ENCODE results near the gene KIAA1191. TPM values are rescaled to one million over a fixed set of nuclear protein-coding genes. Genes with fewer than 3 reads are reported as not detected.

Gene KIAA1191
- total and polyA plus RNA-seq, 2 of the 4 experiments (the other 2 are of a cell fraction), result 114 to 124 TPM

DNA sequence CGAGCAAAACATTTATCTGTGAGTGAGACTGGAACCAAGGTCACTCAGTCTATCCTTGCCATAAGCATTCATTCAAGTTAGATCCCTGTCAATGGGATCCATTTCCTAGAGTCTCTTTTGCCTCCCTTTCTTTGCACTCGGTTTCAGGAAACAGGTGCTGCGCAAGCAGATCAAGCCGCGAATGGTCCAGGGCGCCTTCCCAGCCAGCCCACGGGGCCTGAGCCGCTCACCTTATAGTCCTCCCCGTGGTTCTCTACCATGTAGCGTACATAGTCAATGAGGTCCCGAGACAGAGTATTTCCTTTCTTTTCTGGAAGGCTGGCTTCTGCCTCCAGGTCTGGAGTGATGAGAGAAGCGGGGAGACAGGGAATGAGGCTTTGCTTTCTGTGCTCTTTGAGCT lies 23.4 kb upstream of the KIAA1191 start:
- H3K36me3 ChIP-seq (ENCODE audit: control insufficient read depth, insufficient read depth, low read length), result peaks cover 38% of the 10 kb centered on the region
- H2BK5ac ChIP-seq (ENCODE audit: low read depth, low read length, poor library complexity, severe bottlenecking), result no peak overlapping the region
- H4K5ac ChIP-seq (ENCODE audit: low read depth, low read length), result no peak overlapping the region
- no peak overlapping the region for H2AFZ ChIP-seq (replicated peaks; ENCODE audit: low read length, poor library complexity)
- WGBS, 2 experiments (ENCODE audit: extremely low coverage in 2 of 2, insufficient read length in 1 of 2), result 96% methylated on average over 5 of the region's 12 CpGs; no CpG with 5 or more reads in 1 of the 2 experiments
- H2BK20ac ChIP-seq (ENCODE audit: low read depth, low read length), result no peak overlapping the region
- no peak overlapping the region for H3K4me3 ChIP-seq (ENCODE audit: insufficient read depth, low read depth, low read length)
- no peak overlapping the region for H4K8ac ChIP-seq (ENCODE audit: low read depth in 2 of 2, low read length in 2 of 2)
- no peak overlapping the region for H3K4ac ChIP-seq (ENCODE audit: low read depth, low read length)
- no peak overlapping the region for H3K27ac ChIP-seq (ENCODE audit: insufficient read depth, low read length)
- TF ChIP-seq MAFK (IDR thresholded peaks at IDR 0.05; ENCODE audit: low read depth, low read length) (no peak), CEBPB (IDR thresholded peaks at IDR 0.05; ENCODE audit: low read depth, low read length) (no peak), CHD1 (IDR thresholded peaks at IDR 0.05; ENCODE audit: low read depth, low read length) (no peak), NFE2L2 (IDR thresholded peaks at IDR 0.05; ENCODE audit: low read depth, low read length) (no peak), SMC3 (IDR thresholded peaks at IDR 0.05; ENCODE audit: low read depth, low read length) (no peak), FOS (IDR thresholded peaks at IDR 0.05; ENCODE audit: low read depth, low read length) (no peak), RAD21 (IDR thresholded peaks at IDR 0.05; ENCODE audit: low read length) (no peak), RCOR1 (IDR thresholded peaks at IDR 0.05; ENCODE audit: insufficient replicate concordance, low read length) (no peak), MAZ (IDR thresholded peaks at IDR 0.05; ENCODE audit: borderline replicate concordance, low read depth, low read length) (no peak), MXI1 (IDR thresholded peaks at IDR 0.05; ENCODE audit: borderline replicate concordance, low read depth, low read length) (no peak), BHLHE40 (IDR thresholded peaks at IDR 0.05; ENCODE audit: low read depth, low read length) (no peak), POLR2A (IDR thresholded peaks at IDR 0.05; ENCODE audit: low read depth, low read length) (no peak), RFX5 (IDR thresholded peaks at IDR 0.05; ENCODE audit: low read depth, low read length) (no peak)
- TF ChIP-seq, protein P1, sequence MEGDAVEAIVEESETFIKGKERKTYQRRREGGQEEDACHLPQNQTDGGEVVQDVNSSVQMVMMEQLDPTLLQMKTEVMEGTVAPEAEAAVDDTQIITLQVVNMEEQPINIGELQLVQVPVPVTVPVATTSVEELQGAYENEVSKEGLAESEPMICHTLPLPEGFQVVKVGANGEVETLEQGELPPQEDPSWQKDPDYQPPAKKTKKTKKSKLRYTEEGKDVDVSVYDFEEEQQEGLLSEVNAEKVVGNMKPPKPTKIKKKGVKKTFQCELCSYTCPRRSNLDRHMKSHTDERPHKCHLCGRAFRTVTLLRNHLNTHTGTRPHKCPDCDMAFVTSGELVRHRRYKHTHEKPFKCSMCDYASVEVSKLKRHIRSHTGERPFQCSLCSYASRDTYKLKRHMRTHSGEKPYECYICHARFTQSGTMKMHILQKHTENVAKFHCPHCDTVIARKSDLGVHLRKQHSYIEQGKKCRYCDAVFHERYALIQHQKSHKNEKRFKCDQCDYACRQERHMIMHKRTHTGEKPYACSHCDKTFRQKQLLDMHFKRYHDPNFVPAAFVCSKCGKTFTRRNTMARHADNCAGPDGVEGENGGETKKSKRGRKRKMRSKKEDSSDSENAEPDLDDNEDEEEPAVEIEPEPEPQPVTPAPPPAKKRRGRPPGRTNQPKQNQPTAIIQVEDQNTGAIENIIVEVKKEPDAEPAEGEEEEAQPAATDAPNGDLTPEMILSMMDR (conservative IDR thresholded peaks at IDR 0.05; ENCODE audit: low read depth, low read length), result no peak
- TF ChIP-seq, protein P2, sequence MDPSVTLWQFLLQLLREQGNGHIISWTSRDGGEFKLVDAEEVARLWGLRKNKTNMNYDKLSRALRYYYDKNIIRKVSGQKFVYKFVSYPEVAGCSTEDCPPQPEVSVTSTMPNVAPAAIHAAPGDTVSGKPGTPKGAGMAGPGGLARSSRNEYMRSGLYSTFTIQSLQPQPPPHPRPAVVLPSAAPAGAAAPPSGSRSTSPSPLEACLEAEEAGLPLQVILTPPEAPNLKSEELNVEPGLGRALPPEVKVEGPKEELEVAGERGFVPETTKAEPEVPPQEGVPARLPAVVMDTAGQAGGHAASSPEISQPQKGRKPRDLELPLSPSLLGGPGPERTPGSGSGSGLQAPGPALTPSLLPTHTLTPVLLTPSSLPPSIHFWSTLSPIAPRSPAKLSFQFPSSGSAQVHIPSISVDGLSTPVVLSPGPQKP (IDR thresholded peaks at IDR 0.05; ENCODE audit: borderline replicate concordance, low read depth, low read length), result no peak
- TF ChIP-seq, protein P3, sequence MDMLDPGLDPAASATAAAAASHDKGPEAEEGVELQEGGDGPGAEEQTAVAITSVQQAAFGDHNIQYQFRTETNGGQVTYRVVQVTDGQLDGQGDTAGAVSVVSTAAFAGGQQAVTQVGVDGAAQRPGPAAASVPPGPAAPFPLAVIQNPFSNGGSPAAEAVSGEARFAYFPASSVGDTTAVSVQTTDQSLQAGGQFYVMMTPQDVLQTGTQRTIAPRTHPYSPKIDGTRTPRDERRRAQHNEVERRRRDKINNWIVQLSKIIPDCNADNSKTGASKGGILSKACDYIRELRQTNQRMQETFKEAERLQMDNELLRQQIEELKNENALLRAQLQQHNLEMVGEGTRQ (IDR thresholded peaks at IDR 0.05; ENCODE audit: low read depth, low read length), result no peak
- POLR2A ChIA-PET (ENCODE audit: unreplicated experiment), result no interaction called here
- H3K14ac ChIP-seq (replicated peaks; ENCODE audit: low read depth, low read length), result no peak overlapping the region
- DNase-seq, result no peak
- H3K18ac ChIP-seq (ENCODE audit: low read depth, low read length), result no peak overlapping the region
- no peak overlapping the region for H2BK120ac ChIP-seq (ENCODE audit: low read depth, low read length)
- H3K23ac ChIP-seq (ENCODE audit: low read depth, low read length), result no peak overlapping the region
- dilution Hi-C loops (cut with HindIII; ENCODE audit: low sequenced_read_pairs, unreplicated experiment) (no loop called here), intact Hi-C loops (cut with micrococcal nuclease) (no loop called here), in situ Hi-C loops (cut with MboI; ENCODE audit: low sequenced_read_pairs) (no loop called here)
- H3K9me1 ChIP-seq (ENCODE audit: insufficient read depth, low read length), result no peaks in the 10 kb centered on the region; the same call in 1 of the 2 replicates
- H2AK5ac ChIP-seq (ENCODE audit: low read depth, low read length), result no peak overlapping the region
- no peaks in the 10 kb centered on the region for H3K4me1 ChIP-seq (ENCODE audit: control insufficient read depth, insufficient read depth, low read length)
- peaks cover 3% of the 10 kb centered on the region; the same call in 1 of the 2 replicates for H4K20me1 ChIP-seq (ENCODE audit: insufficient read depth, low read length)
- no peak overlapping the region for H2BK15ac ChIP-seq (ENCODE audit: low read depth, low read length)
- no peak overlapping the region for H4K91ac ChIP-seq (ENCODE audit: insufficient read depth, low read depth, low read length)
- H3K79me1 ChIP-seq (ENCODE audit: low read depth in 1 of 2, low read length in 2 of 2), result peaks cover 13 to 38% of the 10 kb centered on the region in 2 experiments; a peak in 3 of 4 replicates
- H3K4me2 ChIP-seq (ENCODE audit: low read depth, low read length), result no peak overlapping the region
- H2AK9ac ChIP-seq (replicated peaks; ENCODE audit: low read depth, low read length, poor library complexity), result no peak overlapping the region
- CTCF ChIA-PET, result no interaction called here
- no TSS peak for BruUV-seq (replicated peaks)
- H3K27me3 ChIP-seq (ENCODE audit: control insufficient read depth, insufficient read depth, low read length), result no peaks in the 10 kb centered on the region
- H3K9ac ChIP-seq (ENCODE audit: low read depth, low read length), result no peak overlapping the region
- no peak for ATAC-seq (ENCODE audit: low read depth)
- H3K56ac ChIP-seq (ENCODE audit: extremely low read depth, insufficient read depth, low read length), result no peak overlapping the region
- no peaks in the 10 kb centered on the region for H3K9me3 ChIP-seq (ENCODE audit: control insufficient read depth, insufficient read depth, low read length)

Data from IMR-90 (cell line).